H1 (cell line): ENCODE measurements around the gene KNCN.

Experiments
- EZH2 ChIP-seq: fragments of 200-600 bp; sonication (generic); IDR thresholded peaks from 2 replicates; pipeline ENCODE4 v1.7.1; 2012; ENCODE audit warnings: low read depth, mild to moderate bottlenecking, moderate library complexity, low read length, inconsistent platforms; ENCODE audit not compliant: severe bottlenecking
- RAD21 ChIP-seq, 2 experiments: IDR thresholded peaks in 1 of 2; conservative IDR thresholded peaks in 1 of 2; 2 replicates each; pipeline ENCODE4 v1.6.1; 2011; ENCODE audit warnings: low read depth in 2 of 2, low read length in 2 of 2, improper control_type of control experiment in 1 of 2, inconsistent platforms in 1 of 2, mild to moderate bottlenecking in 1 of 2, moderate library complexity in 1 of 2
- RXRA ChIP-seq: IDR thresholded peaks from 2 replicates; pipeline ENCODE4 v1.6.1; 2011; ENCODE audit warnings: low read depth, mild to moderate bottlenecking, low read length, moderate library complexity; ENCODE audit not compliant: insufficient read depth
- TAF1 ChIP-seq: IDR thresholded peaks from 2 replicates; pipeline ENCODE4 v1.6.1; 2011; ENCODE audit warnings: mild to moderate bottlenecking, low read depth, low read length
- TF ChIP-seq, protein P1 (sequence below), 3 experiments: IDR thresholded peaks; 1 replicate in 2 of 3; 2 replicates in 1 of 3; pipeline versions ENCODE4 v1.5.1 to v1.6.1; 2011; ENCODE audit warnings: low read length in 3 of 3, mild to moderate bottlenecking in 3 of 3, inconsistent platforms in 2 of 3, low read depth in 1 of 3, moderate library complexity in 1 of 3; ENCODE audit not compliant: insufficient read depth in 1 of 3; ENCODE audit errors: control extremely low read depth in 1 of 3

DNA sequence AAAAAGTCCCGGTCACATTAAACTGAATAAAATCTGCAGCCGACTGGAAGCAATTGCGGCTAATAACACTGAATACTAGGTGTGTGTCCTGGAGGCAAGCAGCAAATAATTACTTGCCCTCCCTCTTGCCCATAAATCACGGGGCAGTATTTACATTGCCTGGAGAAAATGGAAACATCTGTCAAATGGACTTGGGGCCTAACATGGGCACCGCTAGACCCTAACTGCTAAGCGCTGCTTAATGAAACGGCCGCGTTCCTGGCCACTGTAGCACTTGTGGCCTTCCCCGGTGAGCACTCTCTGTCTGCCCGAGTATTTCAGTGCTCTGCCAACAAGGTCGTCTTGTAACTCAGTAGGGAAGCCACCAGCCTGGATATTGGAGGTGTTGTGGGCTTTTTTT, 23.9 kb upstream of the KNCN start:
- TF ChIP-seq RAD21 (IDR thresholded peaks at IDR 0.05 in 1 of 2, conservative IDR thresholded peaks at IDR 0.05 in 1 of 2; ENCODE audit: low read depth in 2 of 2, low read length in 2 of 2) (no peak), EZH2 (no peak), TAF1 (no peak), RXRA (no peak)
- TF ChIP-seq, protein P1, sequence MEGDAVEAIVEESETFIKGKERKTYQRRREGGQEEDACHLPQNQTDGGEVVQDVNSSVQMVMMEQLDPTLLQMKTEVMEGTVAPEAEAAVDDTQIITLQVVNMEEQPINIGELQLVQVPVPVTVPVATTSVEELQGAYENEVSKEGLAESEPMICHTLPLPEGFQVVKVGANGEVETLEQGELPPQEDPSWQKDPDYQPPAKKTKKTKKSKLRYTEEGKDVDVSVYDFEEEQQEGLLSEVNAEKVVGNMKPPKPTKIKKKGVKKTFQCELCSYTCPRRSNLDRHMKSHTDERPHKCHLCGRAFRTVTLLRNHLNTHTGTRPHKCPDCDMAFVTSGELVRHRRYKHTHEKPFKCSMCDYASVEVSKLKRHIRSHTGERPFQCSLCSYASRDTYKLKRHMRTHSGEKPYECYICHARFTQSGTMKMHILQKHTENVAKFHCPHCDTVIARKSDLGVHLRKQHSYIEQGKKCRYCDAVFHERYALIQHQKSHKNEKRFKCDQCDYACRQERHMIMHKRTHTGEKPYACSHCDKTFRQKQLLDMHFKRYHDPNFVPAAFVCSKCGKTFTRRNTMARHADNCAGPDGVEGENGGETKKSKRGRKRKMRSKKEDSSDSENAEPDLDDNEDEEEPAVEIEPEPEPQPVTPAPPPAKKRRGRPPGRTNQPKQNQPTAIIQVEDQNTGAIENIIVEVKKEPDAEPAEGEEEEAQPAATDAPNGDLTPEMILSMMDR (IDR thresholded peaks at IDR 0.05; ENCODE audit: control extremely low read depth in 1 of 3, insufficient read depth in 1 of 3, low read depth in 1 of 3, low read length in 3 of 3), result no peak
